ENCODE data around the gene CRACR2A.

- TF ChIP-seq PRPF4 (IDR thresholded peaks at IDR 0.05; ENCODE audit: low read depth, low read length, poor library complexity, severe bottlenecking): no peak
- TF ChIP-seq SP2 (CRISPR knock-in tag; IDR thresholded peaks at IDR 0.05): no peak
- no peak for TF ChIP-seq STAT5B (CRISPR knock-in tag; IDR thresholded peaks at IDR 0.05)
- TF ChIP-seq POLR2A (IDR thresholded peaks at IDR 0.05; ENCODE audit: insufficient read depth in 1 of 2, low read depth in 2 of 2, low read length in 2 of 2): no peak
- no peak for TF ChIP-seq MAX (IDR thresholded peaks at IDR 0.05)
- TF ChIP-seq MXI1 (IDR thresholded peaks at IDR 0.05; ENCODE audit: borderline replicate concordance, low read depth, low read length): no peak
- TF ChIP-seq HOXA7 (CRISPR knock-in tag; IDR thresholded peaks at IDR 0.05): no peak
- no peak for TF ChIP-seq ZEB1 (IDR thresholded peaks at IDR 0.05; ENCODE audit: insufficient replicate concordance, low read depth)
- no peak for TF ChIP-seq CTCF (CRISPR knock-in tag; IDR thresholded peaks at IDR 0.05)
- TF ChIP-seq ZNF503 (CRISPR knock-in tag; IDR thresholded peaks at IDR 0.05): no peak
These were observed 181.6 kb downstream of the CRACR2A start for GRCh38 chr12:3571323-3571722.

Measured in HepG2 (cell line).